Neuronal stem cell (in vitro differentiated cells): ENCODE measurements around the gene TIMM13.
"Not testable (repeated sequence)": the region's sequence is repeated elsewhere in the genome, so short reads cannot be mapped to it uniquely, and the experiment has no call there.

Source experiments
- DNase-seq: peaks from one replicate; pipeline ENCODE4 v3.0.0-alpha.2; 2013; ENCODE audit warnings: low spot score
- H2AFZ ChIP-seq: one replicate; pipeline ENCODE4 v1.6.1; 2013; ENCODE audit warnings: mild to moderate bottlenecking, low read length, inconsistent platforms
- H2AK5ac ChIP-seq: 2 replicates; pipeline ENCODE4 v1.6.1; 2013; ENCODE audit warnings: low read depth, mild to moderate bottlenecking, inconsistent platforms, low read length, moderate library complexity, mixed read lengths
- H2BK120ac ChIP-seq: 2 replicates; pipeline ENCODE4 v1.6.1; 2013; ENCODE audit warnings: low read depth, mild to moderate bottlenecking, inconsistent platforms, low read length, moderate library complexity, mixed read lengths
- H2BK12ac ChIP-seq: one replicate; pipeline ENCODE4 v1.6.1; 2013; ENCODE audit warnings: low read length, inconsistent platforms
- H2BK15ac ChIP-seq: 2 replicates; pipeline ENCODE4 v1.6.1; 2013; ENCODE audit warnings: mild to moderate bottlenecking, low read length, inconsistent platforms, mixed read lengths
- H2BK5ac ChIP-seq: one replicate; pipeline ENCODE4 v1.6.1; 2013; ENCODE audit warnings: inconsistent platforms, mild to moderate bottlenecking, low read length, moderate library complexity
- H3K14ac ChIP-seq: one replicate; pipeline ENCODE4 v1.6.1; 2013; ENCODE audit warnings: low read length, inconsistent platforms
- H3K18ac ChIP-seq: 2 replicates; pipeline ENCODE4 v1.6.1; 2013; ENCODE audit warnings: low read length, inconsistent platforms
- H3K23ac ChIP-seq: 2 replicates; pipeline ENCODE4 v1.6.1; 2013; ENCODE audit warnings: low read depth, mild to moderate bottlenecking, mixed read lengths, low read length, inconsistent platforms; ENCODE audit not compliant: poor library complexity
- H3K27ac ChIP-seq: replicated peaks from 3 replicates; pipeline ENCODE4 v1.5.1; 2013; ENCODE audit warnings: low read length, inconsistent platforms
- H3K27me3 ChIP-seq, 3 experiments: 2 replicates each; pipeline ENCODE4 v1.6.1; 2013; ENCODE audit warnings: low read length in 3 of 3, mild to moderate bottlenecking in 2 of 3, inconsistent platforms in 1 of 3, low read depth in 1 of 3, mixed read lengths in 1 of 3, moderate library complexity in 1 of 3; ENCODE audit not compliant: control insufficient read depth in 3 of 3, insufficient read depth in 3 of 3
- H3K36me3 ChIP-seq, 2 donors: replicated peaks in 1 of 2; 2 replicates each; pipeline ENCODE4 v1.6.1; 2013; ENCODE audit warnings: low read length in 2 of 2; ENCODE audit not compliant: control insufficient read depth in 2 of 2, insufficient read depth in 2 of 2
- H3K4ac ChIP-seq: 2 replicates; pipeline ENCODE4 v1.6.1; 2013; ENCODE audit warnings: inconsistent platforms, mild to moderate bottlenecking, low read length, moderate library complexity
- H3K4me1 ChIP-seq, 2 donors: 1 replicate in 1 of 2; 2 replicates in 1 of 2; pipeline ENCODE4 v1.6.1; 2013; ENCODE audit warnings: low read length in 2 of 2, low read depth in 1 of 2; ENCODE audit not compliant: control insufficient read depth in 2 of 2, insufficient read depth in 1 of 2
- H3K4me2 ChIP-seq: one replicate; pipeline ENCODE4 v1.6.1; 2013; ENCODE audit warnings: mild to moderate bottlenecking, low read length, inconsistent platforms; ENCODE audit not compliant: insufficient read depth, poor library complexity, severe bottlenecking
- H3K4me3 ChIP-seq, 2 donors: 2 replicates each; pipeline ENCODE4 v1.5.1; 2013; ENCODE audit warnings: low read length in 2 of 2, mild to moderate bottlenecking in 2 of 2, inconsistent platforms in 1 of 2, moderate library complexity in 1 of 2
- H3K79me1 ChIP-seq: one replicate; pipeline ENCODE4 v1.6.1; 2013; ENCODE audit warnings: low read depth, mild to moderate bottlenecking, inconsistent platforms, low read length, moderate library complexity
- H3K9ac ChIP-seq: one replicate; pipeline ENCODE4 v1.6.1; 2013; ENCODE audit warnings: mild to moderate bottlenecking, low read depth, low read length, inconsistent platforms; ENCODE audit not compliant: poor library complexity
- H3K9me3 ChIP-seq, 2 donors: replicated peaks in 1 of 2; 2 replicates each; pipeline versions ENCODE3 to v1.6.1; 2013; ENCODE audit warnings: low read length in 2 of 2, mild to moderate bottlenecking in 2 of 2, inconsistent platforms in 1 of 2, low read depth in 1 of 2, mixed read lengths in 1 of 2, moderate library complexity in 1 of 2; ENCODE audit not compliant: control insufficient read depth in 2 of 2, insufficient read depth in 1 of 2
- H4K8ac ChIP-seq: one replicate; pipeline ENCODE4 v1.6.1; 2013; ENCODE audit warnings: low read depth, mild to moderate bottlenecking, inconsistent platforms, low read length, moderate library complexity
- H4K91ac ChIP-seq: one replicate; pipeline ENCODE4 v1.6.1; 2013; ENCODE audit warnings: low read length, low read depth, mild to moderate bottlenecking, inconsistent platforms; ENCODE audit not compliant: poor library complexity
- WGBS, 2 donors: extraction: QIAGEN DNeasy Blood & Tissue Kit; methylation state at CpG; one replicate each; pipeline ENCODE4 v1.1.7; 2013; ENCODE audit warnings: missing lambda C conversion rate in 2 of 2, mixed read lengths in 1 of 2; ENCODE audit not compliant: insufficient read length in 2 of 2, insufficient replicate concordance in 1 of 2; ENCODE audit errors: extremely low coverage in 2 of 2; 5-methylcytosine and 5-hydroxymethylcytosine counted together

The TIMM13 gene

DNA sequence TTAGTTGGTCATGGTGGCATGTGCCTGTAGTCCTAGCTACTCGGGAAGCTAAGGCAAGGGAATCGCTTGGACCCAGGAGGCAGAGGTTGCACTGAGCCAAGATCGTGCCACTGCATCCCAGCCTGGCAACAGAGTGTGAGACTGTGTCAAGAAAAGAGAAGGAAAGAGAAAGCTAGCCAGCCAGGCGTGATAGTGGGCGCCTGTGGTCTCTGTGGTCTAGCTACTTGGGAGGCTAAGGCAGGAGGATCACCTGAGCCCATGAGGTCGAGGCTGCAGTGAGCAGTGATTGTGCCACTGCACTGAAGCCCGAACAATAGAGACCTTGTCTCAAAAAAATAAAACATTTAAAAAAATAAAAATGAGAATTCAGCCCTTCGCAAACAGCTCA lies 33.3 kb downstream of the TIMM13 start:
- WGBS, 2 donors = no CpG with 5 or more reads among the region's 8 CpGs
- Histone ChIP-seq H3K27ac (no peak overlapping the region), H3K18ac (no peak overlapping the region), H2BK120ac (no peak overlapping the region), H4K91ac (no peak overlapping the region), H3K4me1 (peaks cover 0 to 2% of the 10 kb centered on the region in 2 donors), H3K27me3 (no peaks in the 10 kb centered on the region), H3K9me3 (no peaks in the 10 kb centered on the region), H3K9ac (no peak overlapping the region), H3K79me1 (no peaks in the 10 kb centered on the region), H3K36me3 (no peaks in the 10 kb centered on the region), H2BK12ac (no peak overlapping the region), H3K23ac (peak overlapping the region; percentile 17), H4K8ac (no peak overlapping the region), H2AK5ac (no peak overlapping the region), H3K14ac (no peak overlapping the region), H2AFZ (no peak overlapping the region), H3K4ac (no peak overlapping the region), H3K4me2 (no peak overlapping the region), H2BK5ac (no peak overlapping the region), H2BK15ac (no peak overlapping the region), H3K4me3 (no peak overlapping the region)
- DNase-seq = no peak

DNA sequence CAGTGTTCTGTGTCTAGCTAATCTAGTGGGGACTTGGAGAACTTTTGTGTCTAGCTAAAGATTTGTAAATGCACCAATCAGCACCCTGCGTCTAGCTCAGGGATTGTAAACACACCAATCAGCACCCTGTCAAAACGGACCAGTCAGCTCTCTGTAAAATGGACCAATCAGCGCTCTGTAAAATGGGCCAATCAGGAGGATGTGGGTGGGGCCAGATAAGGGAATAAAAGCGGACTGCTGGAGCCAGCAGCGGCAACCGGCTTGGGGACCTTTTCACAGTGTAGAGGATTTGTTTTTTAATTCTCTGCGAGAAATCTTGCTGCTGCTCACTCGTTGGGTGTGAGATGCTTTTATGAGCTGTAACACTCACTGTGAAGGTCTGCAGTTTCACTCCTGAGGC lies 34.5 kb downstream of the TIMM13 start:
- not testable (repeated sequence) for H2BK15ac ChIP-seq, H2BK120ac ChIP-seq, H2AFZ ChIP-seq, H4K91ac ChIP-seq, H3K9ac ChIP-seq, H3K4me3 ChIP-seq, H3K36me3 ChIP-seq, DNase-seq, H3K4ac ChIP-seq, H3K23ac ChIP-seq, H3K14ac ChIP-seq, H3K4me2 ChIP-seq, H3K27ac ChIP-seq, H3K18ac ChIP-seq, H2BK12ac ChIP-seq, H4K8ac ChIP-seq, H3K27me3 ChIP-seq, H3K4me1 ChIP-seq, H2AK5ac ChIP-seq, H2BK5ac ChIP-seq, H3K79me1 ChIP-seq, H3K9me3 ChIP-seq
- no CpG with 5 or more reads among the region's 8 CpGs for WGBS, 2 donors

GRCh38 chr19:2392366-2392765 lies 35.0 kb downstream of the TIMM13 start:
- no CpG with 5 or more reads among the region's 7 CpGs for WGBS, 2 donors

DNA sequence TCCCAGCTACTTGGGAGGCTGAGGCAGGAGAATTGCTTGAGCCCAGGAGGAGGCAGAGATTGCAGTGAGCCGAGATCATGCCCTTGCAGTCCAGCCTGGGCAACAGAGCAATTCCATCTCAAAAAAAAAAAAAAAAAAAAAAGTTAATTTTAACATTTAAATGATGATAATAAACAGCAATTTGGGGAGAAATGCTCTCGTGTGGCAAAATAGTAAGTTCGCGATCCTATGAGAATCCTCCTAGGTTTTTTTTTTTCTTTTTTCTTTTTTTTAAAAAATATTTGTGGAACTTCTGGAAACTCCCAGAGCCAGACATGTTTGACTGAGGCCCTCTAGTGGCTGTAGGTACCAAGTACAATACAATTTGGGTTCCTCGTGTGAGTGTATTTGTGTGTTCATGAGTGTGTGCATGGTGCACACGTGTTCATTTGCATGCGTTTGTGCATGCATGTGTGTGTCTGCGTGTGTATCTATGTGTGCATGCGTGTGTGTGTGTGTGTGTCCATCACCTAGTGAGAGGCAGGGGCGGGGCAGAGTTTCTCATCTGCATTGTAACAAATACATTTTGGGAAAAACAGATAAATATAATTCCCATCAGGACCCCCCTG lies 36.2 kb downstream of the TIMM13 start:
- no peak overlapping the region for H2BK12ac ChIP-seq
- no peak overlapping the region for H3K9ac ChIP-seq
- no peaks in the 10 kb centered on the region for H3K79me1 ChIP-seq
- H2BK5ac ChIP-seq = no peak overlapping the region
- H3K14ac ChIP-seq = no peak overlapping the region
- no peak overlapping the region for H4K8ac ChIP-seq
- H2BK120ac ChIP-seq = no peak overlapping the region
- no peak overlapping the region for H3K4me2 ChIP-seq
- no CpG with 5 or more reads among the region's 10 CpGs for WGBS, 2 donors
- no peak overlapping the region for H4K91ac ChIP-seq
- peak; percentile 54 for DNase-seq
- no peak overlapping the region for H3K4ac ChIP-seq
- peaks cover 0 to 2% of the 10 kb centered on the region in 2 donors for H3K4me1 ChIP-seq
- H3K4me3 ChIP-seq = no peak overlapping the region
- H3K9me3 ChIP-seq = no peaks in the 10 kb centered on the region
- no peaks in the 10 kb centered on the region for H3K36me3 ChIP-seq
- H2AFZ ChIP-seq = no peak overlapping the region
- H3K27ac ChIP-seq = no peak overlapping the region
- H3K27me3 ChIP-seq = no peaks in the 10 kb centered on the region
- no peak overlapping the region for H3K23ac ChIP-seq
- H2BK15ac ChIP-seq = no peak overlapping the region
- no peak overlapping the region for H3K18ac ChIP-seq
- no peak overlapping the region for H2AK5ac ChIP-seq

More at GRCh38 chr19:2392366-2392765, 35.0 kb downstream of the TIMM13 start:
- Histone ChIP-seq H2AFZ (no peak overlapping the region), H3K36me3 (no peaks in the 10 kb centered on the region), H2BK12ac (no peak overlapping the region), H2BK5ac (no peak overlapping the region), H3K27ac (no peak overlapping the region), H2BK120ac (no peak overlapping the region), H3K14ac (no peak overlapping the region), H3K79me1 (no peaks in the 10 kb centered on the region), H3K27me3 (no peaks in the 10 kb centered on the region), H3K23ac (no peak overlapping the region), H3K18ac (no peak overlapping the region), H2BK15ac (no peak overlapping the region), H3K4ac (no peak overlapping the region), H2AK5ac (no peak overlapping the region), H3K9ac (no peak overlapping the region), H4K8ac (no peak overlapping the region), H4K91ac (no peak overlapping the region), H3K4me1 (peaks cover 0 to 2% of the 10 kb centered on the region in 2 donors), H3K9me3 (no peaks in the 10 kb centered on the region), H3K4me2 (no peak overlapping the region), H3K4me3 (no peak overlapping the region)
- no peak for DNase-seq
